Lung microvascular endothelial cell (primary cell): ENCODE measurements around the gene CRACR2B. TPM values are rescaled to one million over a fixed set of nuclear protein-coding genes. Genes with fewer than 3 reads are reported as not detected.

ENCODE experiments used
- DNase-seq, 2 donors: peaks; one replicate each; pipeline versions ENCODE4 v3.0.0 to v3.0.0-alpha.2; 2010; ENCODE audit warnings: low read depth in 2 of 2
- total RNA-seq: library from RNA; depleted of rRNA; stranded (reverse); fragments of >200 nt; gene quantifications from 2 replicates; pipeline ENCODE4 v1.2.1, GENCODE V29; 2014

The CRACR2B gene
- total RNA-seq, 1 donor from 2014 or later, result 15.9 TPM

GRCh38 chr11:838441-839279 lies 10.9 kb downstream of the CRACR2B start:
- DNase-seq, result peak in 1 of 2 donors; percentile 56

GRCh38 chr11:839280-839623 lies 11.5 kb downstream of the CRACR2B start:
- DNase-seq, result no peak

GRCh38 chr11:839875-840617 lies 12.3 kb downstream of the CRACR2B start:
- DNase-seq, result no peak

GRCh38 chr11:841981-842369 lies 14.3 kb downstream of the CRACR2B start:
- DNase-seq, result peak in 1 of 2 donors; percentile 42

GRCh38 chr11:842370-843002 lies 14.8 kb downstream of the CRACR2B start, which contains the start of the genes POLR2L and TSPAN4:
POLR2L (minus strand) TSS chr11:842529; CDS start chr11:842508, 21 bp downstream.
TSPAN4 (plus strand) TSS chr11:842852; CDS start chr11:850305, 7,453 bp downstream.
- DNase-seq, result peak; percentile 94 to 97

- DNase-seq, result peak in 1 of 2 donors; percentile 59
Measured at GRCh38 chr11:843086-843734, 15.5 kb downstream of the CRACR2B start.

- DNase-seq, result peak; percentile 94 to 97
Measured at GRCh38 chr11:843818-844692, 16.3 kb downstream of the CRACR2B start.

GRCh38 chr11:844693-845644 lies 17.2 kb downstream of the CRACR2B start:
- DNase-seq, result peak; percentile 87 to 99

- DNase-seq, result peak in 1 of 2 donors; percentile 66
Measured at GRCh38 chr11:845872-846495, 18.3 kb downstream of the CRACR2B start.

GRCh38 chr11:846496-847098 lies 18.9 kb downstream of the CRACR2B start:
- no peak for DNase-seq

GRCh38 chr11:847876-848275 lies 20.2 kb downstream of the CRACR2B start:
- DNase-seq, result no peak

GRCh38 chr11:848380-848931 lies 20.7 kb downstream of the CRACR2B start:
- DNase-seq, result peak; percentile 44 to 63

- DNase-seq, result peak in 1 of 2 donors; percentile 59
Measured at GRCh38 chr11:849104-849824, 21.5 kb downstream of the CRACR2B start.

- DNase-seq, result no peak
Measured at GRCh38 chr11:849951-850774, 22.4 kb downstream of the CRACR2B start.

- no peak for DNase-seq
Measured at GRCh38 chr11:850775-851763, 23.4 kb downstream of the CRACR2B start.
